PC-3 (cell line): Measurements from ENCODE around the gene MRC1. TPM values are rescaled to one million over a fixed set of nuclear protein-coding genes. Genes with fewer than 3 reads are reported as not detected.

ENCODE experiments used
- ATAC-seq: fragments of 200-7000 bp; cut with Tn5 transposase; 2 replicates; pipeline ENCODE4 v1.9.1; 2020; ENCODE audit warnings: mild to moderate bottlenecking, moderate library complexity
- BruUV-seq: library from RNA; stranded (reverse); fragments of 400-500 nt; replicated peaks from 2 replicates; lab custom pipeline; 2021; lab: Mats Ljungman, UMichigan
- CTCF ChIA-PET: fragments of 300-600 bp; sonication (Branson Sonifier 250); formaldehyde crosslinking; loops from one replicate; lab custom pipeline; 2022; ENCODE audit warnings: antibody characterized with exemption; lab: Charles Lee
- POLR2A ChIA-PET: fragments of 300-600 bp; sonication (Branson Sonifier 250); formaldehyde crosslinking; loops from one replicate; lab custom pipeline; 2022; ENCODE audit warnings: antibody characterized with exemption; ENCODE audit not compliant: unreplicated experiment; lab: Charles Lee
- DNase-seq: peaks from one replicate; pipeline ENCODE4 v3.0.0-alpha.2; 2015
- H2AFZ ChIP-seq: fragments of 300-600 bp; sonication (generic); 2 replicates; pipeline ENCODE4 v1.6.0; 2016; ENCODE audit warnings: antibody characterized with exemption, low read length
- H3F3A ChIP-seq: fragments of 300-600 bp; sonication (generic); one replicate; pipeline ENCODE4 v1.6.0; 2017; ENCODE audit warnings: antibody characterized with exemption, low read length, control low read depth, mild to moderate bottlenecking; ENCODE audit not compliant: unreplicated experiment
- H3K27ac ChIP-seq: fragments of 300-600 bp; sonication (generic); 2 replicates; pipeline ENCODE4 v1.5.1; 2016; ENCODE audit warnings: mild to moderate bottlenecking, low read length
- H3K27me3 ChIP-seq: fragments of 300-600 bp; sonication (generic); 2 replicates; pipeline ENCODE4 v1.6.1; 2016; ENCODE audit warnings: low read length, mixed read lengths
- H3K36me3 ChIP-seq: fragments of 300-600 bp; sonication (generic); 2 replicates; pipeline ENCODE4 v1.6.1; 2016; ENCODE audit warnings: low read depth, mixed run types, low read length, mixed read lengths
- H3K4me1 ChIP-seq: fragments of 300-600 bp; sonication (generic); 2 replicates; pipeline ENCODE4 v1.5.1; 2016; ENCODE audit warnings: low read length; ENCODE audit not compliant: insufficient read depth
- H3K4me2 ChIP-seq: fragments of 300-600 bp; sonication (generic); 2 replicates; pipeline ENCODE4 v1.6.0; 2016; ENCODE audit warnings: low read length
- H3K4me3 ChIP-seq: fragments of 300-600 bp; sonication (generic); 2 replicates; pipeline ENCODE4 v1.5.1; 2016; ENCODE audit warnings: mild to moderate bottlenecking, low read length, mixed read lengths
- H3K79me2 ChIP-seq: fragments of 300-600 bp; sonication (generic); 2 replicates; pipeline ENCODE4 v1.6.1; 2017; ENCODE audit warnings: low read length, mixed read lengths
- H3K9ac ChIP-seq: fragments of 300-600 bp; sonication (generic); 2 replicates; pipeline ENCODE4 v1.6.0; 2016; ENCODE audit warnings: mild to moderate bottlenecking, low read length
- H3K9me2 ChIP-seq: fragments of 300-600 bp; sonication (generic); replicated peaks from 2 replicates; pipeline ENCODE4 v1.6.1; 2016; ENCODE audit warnings: mixed run types, low read length, mixed read lengths
- H3K9me3 ChIP-seq: fragments of 300-600 bp; sonication (generic); 2 replicates; pipeline ENCODE4 v1.6.1; 2016; ENCODE audit warnings: low read length, mixed read lengths
- H4K20me1 ChIP-seq: fragments of 300-600 bp; sonication (generic); 2 replicates; pipeline ENCODE4 v1.6.1; 2016; ENCODE audit warnings: low read length, mixed read lengths
- CTCF ChIP-seq: fragments of 300-600 bp; sonication (generic); conservative IDR thresholded peaks from 2 replicates; pipeline ENCODE4 v1.5.1; 2017; ENCODE audit warnings: antibody characterized with exemption, low read depth, mild to moderate bottlenecking, low read length
- EZH2 ChIP-seq: fragments of 300-600 bp; sonication (generic); IDR thresholded peaks from one replicate; pipeline ENCODE4 v1.6.1; 2017; ENCODE audit warnings: antibody characterized with exemption, mild to moderate bottlenecking, low read length; ENCODE audit not compliant: unreplicated experiment
- EZH2phosphoT487 ChIP-seq: fragments of 300-600 bp; sonication (generic); IDR thresholded peaks from 2 replicates; pipeline ENCODE4 v1.6.1; 2018; ENCODE audit warnings: mild to moderate bottlenecking, antibody characterized with exemption, low read length, borderline replicate concordance
- intact Hi-C: fragments of 100-400 bp; cut with micrococcal nuclease; formaldehyde crosslinking; loops from 2 replicates; pipeline ENCODE4 v1.9.0; 2023
- total RNA-seq: library from RNA; depleted of rRNA; stranded (reverse); fragments of >200 nt; gene quantifications from 2 replicates; pipeline ENCODE4 v1.2.3, GENCODE V29; 2014

The MRC1 gene
- total RNA-seq, 1 experiment from 2014 or later: not detected

- Histone ChIP-seq H3K27me3 (no peaks in the 10 kb centered on the region), H3K9me2 (no peaks in the 10 kb centered on the region), H3K4me1 (no peaks in the 10 kb centered on the region), H3K36me3 (no peaks in the 10 kb centered on the region), H3F3A (no peaks in the 10 kb centered on the region), H3K9me3 (no peaks in the 10 kb centered on the region), H3K79me2 (no peaks in the 10 kb centered on the region), H2AFZ (no peak overlapping the region), H3K9ac (no peak overlapping the region), H3K4me3 (no peak overlapping the region), H3K4me2 (no peak overlapping the region), H3K27ac (no peak overlapping the region), H4K20me1 (no peaks in the 10 kb centered on the region)
- intact Hi-C loops: no loop called here
- ATAC-seq: no peak
- POLR2A ChIA-PET: no interaction called here
- no peak for DNase-seq
- CTCF ChIA-PET: no interaction called here
- TF ChIP-seq EZH2: no peak
- TF ChIP-seq EZH2phosphoT487: no peak
- no peak for TF ChIP-seq CTCF
- BruUV-seq: no TSS peak
These were observed 43.5 kb upstream of the MRC1 start for GRCh38 chr10:17765602-17766001.

- H3K4me1 ChIP-seq: no peaks in the 10 kb centered on the region
- no peak overlapping the region for H3K4me3 ChIP-seq
- ATAC-seq: no peak
- ChIA-PET CTCF (no interaction called here), POLR2A (no interaction called here)
- no peak overlapping the region for H2AFZ ChIP-seq
- DNase-seq: no peak
- BruUV-seq: no TSS peak
- no peaks in the 10 kb centered on the region for H3K36me3 ChIP-seq
- H4K20me1 ChIP-seq: no peaks in the 10 kb centered on the region
- H3K9ac ChIP-seq: no peak overlapping the region
- H3K4me2 ChIP-seq: no peak overlapping the region
- intact Hi-C loops: no loop called here
- H3K79me2 ChIP-seq: no peaks in the 10 kb centered on the region
- no peaks in the 10 kb centered on the region for H3K9me3 ChIP-seq
- no peak overlapping the region for H3K27ac ChIP-seq
- H3K27me3 ChIP-seq: no peaks in the 10 kb centered on the region
- H3F3A ChIP-seq: no peaks in the 10 kb centered on the region
- TF ChIP-seq EZH2phosphoT487 (no peak), CTCF (no peak), EZH2 (no peak)
- no peaks in the 10 kb centered on the region for H3K9me2 ChIP-seq
These were observed 42.4 kb upstream of the MRC1 start for GRCh38 chr10:17766731-17767130.

GRCh38 chr10:17768496-17768895, 40.7 kb upstream of the MRC1 start:
- ChIA-PET POLR2A (no interaction called here), CTCF (no interaction called here)
- no peak overlapping the region for H3K27ac ChIP-seq
- DNase-seq (peak; percentile 6), ATAC-seq (no peak)
- H3K79me2 ChIP-seq: no peaks in the 10 kb centered on the region
- no peak overlapping the region for H3K4me2 ChIP-seq
- H3K9me3 ChIP-seq: no peaks in the 10 kb centered on the region
- H4K20me1 ChIP-seq: no peaks in the 10 kb centered on the region
- BruUV-seq: no TSS peak
- H3K27me3 ChIP-seq: no peaks in the 10 kb centered on the region
- H3K36me3 ChIP-seq: no peaks in the 10 kb centered on the region
- no peaks in the 10 kb centered on the region for H3K4me1 ChIP-seq
- TF ChIP-seq CTCF (no peak), EZH2phosphoT487 (no peak)
- H3K9me2 ChIP-seq: no peaks in the 10 kb centered on the region
- no peak overlapping the region for H2AFZ ChIP-seq
- intact Hi-C loops: no loop called here
- no peak overlapping the region for H3K9ac ChIP-seq
- no peak overlapping the region for H3K4me3 ChIP-seq
- no peaks in the 10 kb centered on the region for H3F3A ChIP-seq
